MM.1S (cell line): ENCODE results near the gene SIK2.

Source experiments
- DNase-seq: peaks from one replicate; pipeline ENCODE4 v3.0.0-alpha.2; 2015
- H2AFZ ChIP-seq: fragments of 300-600 bp; sonication (generic); 2 replicates; pipeline ENCODE4 v1.6.0; 2016; ENCODE audit warnings: antibody characterized with exemption, low read length
- H3F3A ChIP-seq: fragments of 300-600 bp; sonication (generic); 2 replicates; pipeline ENCODE4 v1.6.1; 2016; ENCODE audit warnings: mild to moderate bottlenecking, antibody characterized with exemption, low read length, moderate library complexity, mixed read lengths; ENCODE audit not compliant: insufficient read depth
- H3K27ac ChIP-seq: fragments of 300-600 bp; sonication (generic); 2 replicates; pipeline ENCODE4 v1.5.1; 2016; ENCODE audit warnings: mild to moderate bottlenecking, low read length
- H3K27me3 ChIP-seq: fragments of 300-600 bp; sonication (generic); replicated peaks from 2 replicates; pipeline ENCODE4 v1.6.0; 2016; ENCODE audit warnings: low read length; ENCODE audit not compliant: insufficient read depth
- H3K36me3 ChIP-seq: fragments of 300-600 bp; sonication (generic); replicated peaks from 2 replicates; pipeline ENCODE4 v1.6.1; 2016; ENCODE audit warnings: mild to moderate bottlenecking, low read length, mixed read lengths; ENCODE audit not compliant: insufficient read depth
- H3K4me1 ChIP-seq: fragments of 300-600 bp; sonication (generic); 2 replicates; pipeline ENCODE4 v1.6.1; 2016; ENCODE audit warnings: low read length, mixed read lengths
- H3K4me2 ChIP-seq: fragments of 300-600 bp; sonication (generic); 2 replicates; pipeline ENCODE4 v1.6.0; 2016; ENCODE audit warnings: low read depth, low read length
- H3K4me3 ChIP-seq: fragments of 300-600 bp; sonication (generic); 2 replicates; pipeline ENCODE4 v1.5.1; 2016; ENCODE audit warnings: low read length, mixed read lengths
- H3K79me2 ChIP-seq: fragments of 300-600 bp; sonication (generic); 2 replicates; pipeline ENCODE4 v1.6.1; 2016; ENCODE audit warnings: mixed run types, low read length, mixed read lengths
- H3K9ac ChIP-seq: fragments of 300-600 bp; sonication (generic); 2 replicates; pipeline ENCODE4 v1.6.1; 2016; ENCODE audit warnings: low read length, mixed read lengths
- H3K9me2 ChIP-seq: fragments of 300-600 bp; sonication (generic); replicated peaks from 2 replicates; pipeline ENCODE4 v1.6.1; 2016; ENCODE audit warnings: mild to moderate bottlenecking, low read length, mixed read lengths; ENCODE audit not compliant: insufficient read depth
- H3K9me3 ChIP-seq: fragments of 300-600 bp; sonication (generic); replicated peaks from 2 replicates; pipeline ENCODE4 v1.6.1; 2016; ENCODE audit warnings: mild to moderate bottlenecking, low read length, mixed read lengths; ENCODE audit not compliant: insufficient read depth
- H4K20me1 ChIP-seq: fragments of 300-600 bp; sonication (generic); 2 replicates; pipeline ENCODE4 v1.6.1; 2016; ENCODE audit warnings: mild to moderate bottlenecking, low read length, moderate library complexity, mixed read lengths; ENCODE audit not compliant: insufficient read depth
- EZH2 ChIP-seq: fragments of 300-600 bp; sonication (generic); optimal IDR thresholded peaks from 2 replicates; pipeline ENCODE3; 2017; ENCODE audit warnings: low read depth, mild to moderate bottlenecking, antibody characterized with exemption, low read length, mixed read lengths
- EZH2phosphoT487 ChIP-seq: fragments of 300-600 bp; sonication (generic); IDR thresholded peaks from 2 replicates; pipeline ENCODE4 v1.6.1; 2018; ENCODE audit warnings: antibody characterized with exemption, low read length
- TF ChIP-seq, protein P1 (sequence below): fragments of 300-600 bp; sonication (generic); IDR thresholded peaks from 2 replicates; pipeline ENCODE4 v1.5.1; 2016; ENCODE audit warnings: antibody characterized with exemption, low read length, mixed read lengths

Gene SIK2

GRCh38 chr11:111736621-111737443, 134.6 kb downstream of the SIK2 start:
- no peaks in the 10 kb centered on the region for H3K27me3 ChIP-seq
- no peak overlapping the region for H3K27ac ChIP-seq
- no peak overlapping the region for H3K9ac ChIP-seq
- no peak overlapping the region for H3K4me3 ChIP-seq
- H3K4me2 ChIP-seq: no peak overlapping the region
- no peaks in the 10 kb centered on the region for H3K79me2 ChIP-seq
- H3K4me1 ChIP-seq: no peaks in the 10 kb centered on the region
- H3K36me3 ChIP-seq: no peaks in the 10 kb centered on the region; the same call in 1 of the 2 replicates
- H2AFZ ChIP-seq: no peak overlapping the region
- H3K9me3 ChIP-seq: no peaks in the 10 kb centered on the region
- no peaks in the 10 kb centered on the region for H3F3A ChIP-seq
- no peak for DNase-seq
- TF ChIP-seq EZH2phosphoT487 (no peak), EZH2 (no peak)
- TF ChIP-seq, protein P1, sequence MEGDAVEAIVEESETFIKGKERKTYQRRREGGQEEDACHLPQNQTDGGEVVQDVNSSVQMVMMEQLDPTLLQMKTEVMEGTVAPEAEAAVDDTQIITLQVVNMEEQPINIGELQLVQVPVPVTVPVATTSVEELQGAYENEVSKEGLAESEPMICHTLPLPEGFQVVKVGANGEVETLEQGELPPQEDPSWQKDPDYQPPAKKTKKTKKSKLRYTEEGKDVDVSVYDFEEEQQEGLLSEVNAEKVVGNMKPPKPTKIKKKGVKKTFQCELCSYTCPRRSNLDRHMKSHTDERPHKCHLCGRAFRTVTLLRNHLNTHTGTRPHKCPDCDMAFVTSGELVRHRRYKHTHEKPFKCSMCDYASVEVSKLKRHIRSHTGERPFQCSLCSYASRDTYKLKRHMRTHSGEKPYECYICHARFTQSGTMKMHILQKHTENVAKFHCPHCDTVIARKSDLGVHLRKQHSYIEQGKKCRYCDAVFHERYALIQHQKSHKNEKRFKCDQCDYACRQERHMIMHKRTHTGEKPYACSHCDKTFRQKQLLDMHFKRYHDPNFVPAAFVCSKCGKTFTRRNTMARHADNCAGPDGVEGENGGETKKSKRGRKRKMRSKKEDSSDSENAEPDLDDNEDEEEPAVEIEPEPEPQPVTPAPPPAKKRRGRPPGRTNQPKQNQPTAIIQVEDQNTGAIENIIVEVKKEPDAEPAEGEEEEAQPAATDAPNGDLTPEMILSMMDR: no peak
- H3K9me2 ChIP-seq: no peaks in the 10 kb centered on the region
- H4K20me1 ChIP-seq: no peaks in the 10 kb centered on the region

GRCh38 chr11:111737444-111738210, 135.4 kb downstream of the SIK2 start:
- Histone ChIP-seq H2AFZ (no peak overlapping the region), H3K9me3 (no peaks in the 10 kb centered on the region), H3K36me3 (no peaks in the 10 kb centered on the region; the same call in 1 of the 2 replicates), H3K27me3 (no peaks in the 10 kb centered on the region), H3K4me2 (no peak overlapping the region), H3F3A (no peaks in the 10 kb centered on the region), H3K27ac (no peak overlapping the region), H3K9me2 (no peaks in the 10 kb centered on the region), H3K4me1 (no peaks in the 10 kb centered on the region), H4K20me1 (no peaks in the 10 kb centered on the region), H3K4me3 (no peak overlapping the region), H3K9ac (no peak overlapping the region), H3K79me2 (no peaks in the 10 kb centered on the region)
- TF ChIP-seq, protein P1: no peak
- TF ChIP-seq EZH2: no peak
- no peak for TF ChIP-seq EZH2phosphoT487
- no peak for DNase-seq

GRCh38 chr11:111739299-111739698, 137.1 kb downstream of the SIK2 start:
- H3K9me2 ChIP-seq: no peaks in the 10 kb centered on the region
- H3K9ac ChIP-seq: no peak overlapping the region
- H3K27ac ChIP-seq: no peak overlapping the region
- TF ChIP-seq EZH2phosphoT487: no peak
- TF ChIP-seq, protein P1: no peak
- no peak for DNase-seq
- H3K4me1 ChIP-seq: no peaks in the 10 kb centered on the region
- no peaks in the 10 kb centered on the region for H3K9me3 ChIP-seq
- H4K20me1 ChIP-seq: no peaks in the 10 kb centered on the region
- no peaks in the 10 kb centered on the region; the same call in 1 of the 2 replicates for H3K36me3 ChIP-seq
- H3K4me2 ChIP-seq: no peak overlapping the region
- H2AFZ ChIP-seq: no peak overlapping the region
- no peak overlapping the region for H3K4me3 ChIP-seq
- H3F3A ChIP-seq: no peaks in the 10 kb centered on the region
- no peaks in the 10 kb centered on the region for H3K79me2 ChIP-seq
- H3K27me3 ChIP-seq: no peaks in the 10 kb centered on the region
